CD4-positive, CD25-positive, alpha-beta regulatory T cell (primary cell): Measurements from ENCODE around the gene SLC16A3. TPM values are rescaled to one million over a fixed set of nuclear protein-coding genes. Genes with fewer than 3 reads are reported as not detected.
A peak's percentile ranks its signal among the peaks of the same experiment; 100 is the strongest.

ENCODE experiments used
- ATAC-seq, 2 donors: fragments of 150-1000 bp; cut with Tn5 transposase; one replicate each; pipeline ENCODE4 v1.10.0; 2021; ENCODE audit warnings: low read depth in 2 of 2, moderate number of reproducible peaks in 2 of 2, moderate library complexity in 1 of 2
- DNase-seq, 3 donors: peaks; one replicate each; pipeline versions ENCODE4 v3.0.0 to v3.0.0-alpha.2; 2012 to 2022; ENCODE audit warnings: mixed read lengths in 1 of 3
- H3K27ac ChIP-seq: one replicate; pipeline ENCODE4 v1.7.0; 2013; ENCODE audit warnings: mild to moderate bottlenecking, low read length; ENCODE audit not compliant: insufficient read depth, poor library complexity, severe bottlenecking
- H3K27me3 ChIP-seq: one replicate; pipeline ENCODE4 v1.7.0; 2013; ENCODE audit warnings: low read length; ENCODE audit not compliant: control insufficient read depth, insufficient read depth
- H3K36me3 ChIP-seq: one replicate; pipeline ENCODE4 v1.7.0; 2013; ENCODE audit warnings: mild to moderate bottlenecking, low read length, moderate library complexity; ENCODE audit not compliant: control insufficient read depth, insufficient read depth
- H3K4me1 ChIP-seq: 2 replicates; pipeline ENCODE4 v1.7.0; 2013; ENCODE audit warnings: mild to moderate bottlenecking, low read length; ENCODE audit not compliant: insufficient read depth, control insufficient read depth, poor library complexity, severe bottlenecking
- H3K4me3 ChIP-seq: one replicate; pipeline ENCODE4 v1.7.0; 2013; ENCODE audit warnings: low read depth, mild to moderate bottlenecking, low read length, moderate library complexity
- H3K9me3 ChIP-seq, 2 experiments: 1 replicate in 1 of 2; 2 replicates in 1 of 2; pipeline ENCODE4 v1.7.0; 2013; ENCODE audit warnings: low read length in 2 of 2, mild to moderate bottlenecking in 1 of 2, moderate library complexity in 1 of 2; ENCODE audit not compliant: control insufficient read depth in 2 of 2
- H3K27ac Mint-ChIP-seq, 3 donors: one replicate each; pipeline ENCODE4 v1.8.0; 2020 to 2022; ENCODE audit warnings: mild to moderate bottlenecking in 3 of 3, mixed read lengths in 3 of 3, moderate library complexity in 2 of 3
- H3K27me3 Mint-ChIP-seq: one replicate; pipeline ENCODE4 v1.8.0; 2022; ENCODE audit warnings: mild to moderate bottlenecking, mixed read lengths
- H3K36me3 Mint-ChIP-seq: one replicate; pipeline ENCODE4 v1.8.0; 2020; ENCODE audit warnings: mixed read lengths
- H3K4me1 Mint-ChIP-seq, 4 donors: one replicate each; pipeline ENCODE4 v1.8.0; 2020 to 2022; ENCODE audit warnings: mixed read lengths in 4 of 4, mild to moderate bottlenecking in 1 of 4
- H3K4me3 Mint-ChIP-seq, 4 donors: one replicate each; pipeline ENCODE4 v1.8.0; 2020 to 2022; ENCODE audit warnings: mild to moderate bottlenecking in 4 of 4, mixed read lengths in 4 of 4, moderate library complexity in 3 of 4
- H3K9me3 Mint-ChIP-seq, 7 donors: one replicate each; pipeline ENCODE4 v1.8.0; 2020 to 2022; ENCODE audit warnings: mixed read lengths in 7 of 7, mild to moderate bottlenecking in 3 of 7, moderate library complexity in 2 of 7
- polyA plus RNA-seq, 4 donors: library from polyadenylated mRNA; unstranded; fragments of 300-500 nt; fragmentation: Illumina TruSeq; gene quantifications; one replicate each; pipeline ENCODE4 v1.2.3, GENCODE V29; 2021
- total RNA-seq: library from RNA; stranded (reverse); gene quantifications from one replicate; pipeline ENCODE4 v1.2.3, GENCODE V29; 2022

SLC16A3 gene
- total and polyA plus RNA-seq, 5 donors from 2014 or later: 1.5 to 52.5 (median 2.3) TPM

DNA sequence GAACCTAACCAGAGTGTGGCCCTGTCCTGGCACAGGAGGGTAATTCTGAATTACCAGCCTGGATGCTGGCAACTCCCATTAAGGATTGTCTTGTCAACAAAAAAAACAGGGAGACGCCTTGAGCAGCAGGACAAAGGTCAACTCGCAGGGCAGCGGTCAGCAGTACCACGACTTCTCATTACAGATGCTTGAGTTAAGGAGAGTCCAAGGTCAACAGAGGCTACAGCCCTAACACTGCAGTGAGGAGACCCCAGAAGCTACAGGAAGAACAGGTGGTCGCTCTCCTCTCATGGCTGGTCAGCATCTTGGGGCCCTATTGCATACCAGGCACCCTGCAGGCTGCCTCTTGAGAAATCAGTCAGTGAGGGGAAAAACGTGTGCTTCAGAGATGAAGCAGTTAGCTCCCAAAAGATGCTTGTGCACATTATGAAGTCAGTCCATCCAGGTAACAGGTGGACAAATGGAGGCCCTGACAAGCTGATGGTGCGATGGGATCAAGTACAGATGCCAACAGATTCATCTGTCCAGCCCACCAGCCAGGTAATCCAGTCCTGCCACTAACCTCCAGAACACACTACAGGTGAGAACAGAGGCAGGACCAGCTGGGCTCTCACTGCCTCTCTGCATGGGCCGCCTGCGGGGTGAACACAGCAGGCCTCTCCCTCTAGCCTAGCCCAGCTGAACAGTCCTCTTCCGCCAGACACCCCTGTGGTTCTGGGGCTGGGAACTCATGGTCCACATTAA is 40.5 kb downstream of the SLC16A3 start:
- peaks cover 6 to 69% (median 56%) of the 10 kb centered on the region in 4 donors for H3K4me1 Mint-ChIP-seq
- no peaks in the 10 kb centered on the region for H3K9me3 ChIP-seq
- peaks cover 5% of the 10 kb centered on the region for H3K27me3 Mint-ChIP-seq
- H3K36me3 ChIP-seq: peaks cover 49% of the 10 kb centered on the region
- H3K4me3 Mint-ChIP-seq: peak overlapping the region; percentile 85 to 98 (median 90)
- DNase-seq (no peak), ATAC-seq (no peak)
- peak overlapping the region; percentile 14 for H3K27ac ChIP-seq
- no peak overlapping the region for H3K4me3 ChIP-seq
- H3K4me1 ChIP-seq: peaks cover 59% of the 10 kb centered on the region
- H3K9me3 Mint-ChIP-seq: no peaks in the 10 kb centered on the region
- H3K36me3 Mint-ChIP-seq: peaks cover 21% of the 10 kb centered on the region
- H3K27me3 ChIP-seq: no peaks in the 10 kb centered on the region
- H3K27ac Mint-ChIP-seq: peak overlapping the region; percentile 34 to 95 (median 65)

- Histone ChIP-seq H3K27ac (peak overlapping the region; percentile 28), H3K36me3 (peaks cover 43% of the 10 kb centered on the region)
- DNase-seq: no peak
These were observed 41.1 kb downstream of the SLC16A3 start for GRCh38 chr17:82269882-82270500.

DNA sequence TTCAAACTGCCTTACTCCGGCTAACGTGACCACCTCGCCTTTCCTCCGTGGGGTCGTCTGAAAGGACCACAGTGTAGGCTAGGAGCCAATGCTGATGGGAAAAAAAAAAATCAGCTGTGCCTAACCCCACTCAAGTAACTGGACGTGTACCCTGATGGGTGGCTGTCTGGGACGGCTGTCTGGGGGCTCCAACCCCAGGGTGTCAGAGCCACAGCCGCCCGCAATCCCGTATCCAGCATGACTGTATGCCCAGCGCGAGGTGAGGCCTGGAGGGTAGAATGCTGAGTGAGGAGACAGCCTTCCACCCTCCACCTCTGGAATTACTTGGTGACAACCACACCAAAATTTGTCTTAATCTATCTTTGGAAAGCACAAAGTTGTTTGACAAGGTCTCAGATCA is 41.8 kb downstream of the SLC16A3 start:
- H3K27ac Mint-ChIP-seq: peak overlapping the region in 1 of 3 donors; percentile 95
- peak overlapping the region; percentile 42 for H3K4me3 ChIP-seq
- H3K27ac ChIP-seq: peak overlapping the region; percentile 28
- DNase-seq (no peak), ATAC-seq (no peak)
- H3K36me3 Mint-ChIP-seq: peaks cover 18% of the 10 kb centered on the region
- peaks cover 6 to 70% (median 54%) of the 10 kb centered on the region in 4 donors for H3K4me1 Mint-ChIP-seq
- peak overlapping the region; percentile 62 to 98 (median 90) for H3K4me3 Mint-ChIP-seq
- no peaks in the 10 kb centered on the region for H3K9me3 Mint-ChIP-seq
- H3K27me3 ChIP-seq: no peaks in the 10 kb centered on the region
- peaks cover 59% of the 10 kb centered on the region for H3K4me1 ChIP-seq
- peaks cover 37% of the 10 kb centered on the region for H3K36me3 ChIP-seq
- H3K27me3 Mint-ChIP-seq: peaks cover 7% of the 10 kb centered on the region
- no peaks in the 10 kb centered on the region for H3K9me3 ChIP-seq

More at GRCh38 chr17:82269882-82270500, 41.1 kb downstream of the SLC16A3 start:
- H3K9me3 Mint-ChIP-seq: no peaks in the 10 kb centered on the region
- Histone ChIP-seq H3K9me3 (no peaks in the 10 kb centered on the region), H3K4me3 (peak overlapping the region; percentile 42), H3K4me1 (peaks cover 59% of the 10 kb centered on the region), H3K27me3 (no peaks in the 10 kb centered on the region)
- peak overlapping the region; percentile 76 to 98 (median 90) for H3K4me3 Mint-ChIP-seq
- peaks cover 6 to 69% (median 56%) of the 10 kb centered on the region in 4 donors for H3K4me1 Mint-ChIP-seq
- peaks cover 18% of the 10 kb centered on the region for H3K36me3 Mint-ChIP-seq
- H3K27ac Mint-ChIP-seq: peak overlapping the region; percentile 65 to 95 (median 82)
- H3K27me3 Mint-ChIP-seq: peaks cover 5% of the 10 kb centered on the region
- no peak for ATAC-seq

- Histone ChIP-seq H3K36me3 (peaks cover 29% of the 10 kb centered on the region), H3K9me3 (no peaks in the 10 kb centered on the region), H3K27me3 (no peaks in the 10 kb centered on the region), H3K4me3 (peak overlapping the region; percentile 77), H3K4me1 (peaks cover 59% of the 10 kb centered on the region), H3K27ac (peak overlapping the region; percentile 28)
- Mint-ChIP-seq H3K27me3 (peaks cover 8% of the 10 kb centered on the region), H3K36me3 (peaks cover 18% of the 10 kb centered on the region), H3K9me3 (no peaks in the 10 kb centered on the region), H3K4me1 (peaks cover 6 to 63% (median 47%) of the 10 kb centered on the region in 4 donors), H3K27ac (peak overlapping the region in 2 of 3 donors; percentile 87 to 93), H3K4me3 (peak overlapping the region; percentile 86 to 98 (median 96))
- DNase-seq: no peak
- no peak for ATAC-seq
These were observed 42.6 kb downstream of the SLC16A3 start for GRCh38 chr17:82271401-82271800.

- Mint-ChIP-seq H3K4me1 (peaks cover 6 to 51% (median 37%) of the 10 kb centered on the region in 4 donors), H3K4me3 (peak overlapping the region; percentile 93 to 99 (median 98)), H3K36me3 (peaks cover 13% of the 10 kb centered on the region), H3K9me3 (no peaks in the 10 kb centered on the region), H3K27me3 (peaks cover 8% of the 10 kb centered on the region), H3K27ac (peak overlapping the region; percentile 94 to 99 (median 98))
- H3K9me3 ChIP-seq: no peaks in the 10 kb centered on the region
- DNase-seq: peak; percentile 32 to 44 (median 38)
- H3K27me3 ChIP-seq: no peaks in the 10 kb centered on the region
- H3K27ac ChIP-seq: peak overlapping the region; percentile 92
- H3K36me3 ChIP-seq: peaks cover 23% of the 10 kb centered on the region
- peak; percentile 0 to 10 for ATAC-seq
- H3K4me3 ChIP-seq: peak overlapping the region; percentile 77
- H3K4me1 ChIP-seq: peaks cover 52% of the 10 kb centered on the region
These were observed 43.9 kb downstream of the SLC16A3 start for GRCh38 chr17:82272495-82273326.

- peak within 1 kb of the TSS; percentile 77 for H3K4me3 ChIP-seq
- Mint-ChIP-seq H3K9me3 (no peaks in the 10 kb centered on the region), H3K27ac (peak within 1 kb of the TSS; percentile 94 to 99 (median 99)), H3K4me1 (peaks cover 6 to 43% (median 32%) of the 10 kb centered on the region in 4 donors), H3K36me3 (peaks cover 13% of the 10 kb centered on the region), H3K27me3 (peaks cover 8% of the 10 kb centered on the region), H3K4me3 (peak within 1 kb of the TSS; percentile 93 to 99 (median 98))
- no peaks in the 10 kb centered on the region for H3K9me3 ChIP-seq
- H3K27ac ChIP-seq: peak within 1 kb of the TSS; percentile 92
- H3K4me1 ChIP-seq: peaks cover 44% of the 10 kb centered on the region
- peak; percentile 84 to 85 for ATAC-seq
- DNase-seq: peak; percentile 89 to 91 (median 90)
- H3K36me3 ChIP-seq: peaks cover 20% of the 10 kb centered on the region
- H3K27me3 ChIP-seq: no peaks in the 10 kb centered on the region
These were observed 44.7 kb downstream of the SLC16A3 start, which contains the start of gene CSNK1D for GRCh38 chr17:82273327-82274133. Gene CSNK1D (minus strand): TSS chr17:82273700. CDS start chr17:82273381, 319 bp downstream.
